DMS114 treated with DMSO at 0.1 percent for 48 hours (cell line): ENCODE results near the gene NDST3.
"Not testable (repeated sequence)": the region's sequence is repeated elsewhere in the genome, so short reads cannot be mapped to it uniquely, and the experiment has no call there.

Experiments
- DNase-seq: peaks from one replicate; lab custom pipeline; 2025; ENCODE audit not compliant: unreplicated experiment; lab: John Stamatoyannopoulos, UW

The NDST3 gene

DNA sequence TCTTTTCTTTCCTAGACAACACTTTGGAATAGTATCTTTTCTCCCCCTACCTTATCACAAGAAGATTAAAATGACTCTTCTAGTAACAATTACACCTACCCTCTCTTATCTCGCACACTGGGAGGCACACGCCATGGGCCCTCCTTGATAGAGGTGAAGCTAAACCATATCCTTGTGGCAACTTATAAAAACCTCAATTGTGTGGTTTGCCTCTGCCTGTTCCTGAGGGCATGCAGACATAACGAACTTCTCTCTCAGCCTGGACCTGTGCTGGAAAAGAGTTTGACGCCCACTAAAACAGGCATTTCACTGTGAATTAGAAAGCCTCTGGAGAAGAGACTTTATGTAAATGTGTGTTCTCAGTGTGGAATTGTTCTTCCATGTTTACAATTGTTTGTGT, 141.2 kb downstream of the NDST3 start:
- no peak for DNase-seq

DNA sequence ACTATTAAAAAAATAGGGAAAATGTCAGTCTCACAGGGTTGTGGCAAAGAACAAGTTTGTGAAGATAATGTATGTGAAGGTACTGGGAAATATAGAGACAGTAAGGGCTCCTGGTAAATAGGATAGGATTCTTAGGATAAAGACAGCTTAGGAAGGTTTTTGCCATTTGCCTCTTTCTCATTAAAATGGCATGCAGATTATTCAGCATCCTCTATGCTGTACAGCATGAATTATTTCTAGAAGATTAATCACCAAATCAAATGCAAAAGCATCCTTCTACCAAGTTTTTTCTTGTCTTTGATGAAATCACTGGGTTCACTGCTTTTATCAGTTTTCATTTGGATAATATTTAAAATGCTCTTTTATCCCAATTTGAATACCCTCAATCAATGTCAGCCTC, 142.8 kb downstream of the NDST3 start:
- no peak for DNase-seq

DNA sequence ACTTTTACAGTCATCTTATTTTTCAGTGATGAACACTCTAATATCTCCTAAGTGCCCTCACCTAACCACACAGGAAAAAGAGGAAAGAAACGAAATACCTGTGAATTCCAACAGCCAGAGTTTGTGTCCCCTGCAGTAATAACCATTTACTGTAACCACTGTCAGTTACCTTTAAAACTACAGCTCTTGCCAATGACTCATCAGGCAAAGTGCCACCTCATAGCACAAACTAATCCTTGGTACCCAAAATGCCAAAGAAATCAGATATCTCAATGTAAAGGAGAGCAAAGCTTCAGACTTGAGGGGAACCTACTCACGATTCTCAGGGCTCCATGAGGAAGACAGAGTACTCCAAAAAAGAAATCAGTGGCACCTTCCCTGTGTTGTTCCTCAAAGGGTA, 146.5 kb downstream of the NDST3 start:
- no peak for DNase-seq

DNA sequence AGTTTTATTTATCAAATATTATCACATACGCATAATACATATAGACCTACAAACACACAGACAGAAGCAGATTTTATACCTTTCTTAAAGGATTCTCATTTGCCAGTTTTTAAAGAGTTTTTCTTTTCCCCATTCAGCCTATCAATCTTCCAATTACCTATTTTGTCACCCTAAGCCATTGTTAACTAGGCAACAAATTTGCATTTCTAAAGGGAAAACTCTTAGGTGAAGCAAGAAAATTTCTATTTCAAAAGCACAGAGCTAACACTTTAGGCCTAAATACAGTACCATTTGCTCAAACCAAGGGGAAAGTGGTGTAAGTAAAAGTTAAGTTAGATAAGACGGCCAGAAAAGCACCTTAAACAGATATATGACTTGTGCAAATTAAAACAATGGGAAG, 156.6 kb downstream of the NDST3 start:
- DNase-seq = no peak

DNA sequence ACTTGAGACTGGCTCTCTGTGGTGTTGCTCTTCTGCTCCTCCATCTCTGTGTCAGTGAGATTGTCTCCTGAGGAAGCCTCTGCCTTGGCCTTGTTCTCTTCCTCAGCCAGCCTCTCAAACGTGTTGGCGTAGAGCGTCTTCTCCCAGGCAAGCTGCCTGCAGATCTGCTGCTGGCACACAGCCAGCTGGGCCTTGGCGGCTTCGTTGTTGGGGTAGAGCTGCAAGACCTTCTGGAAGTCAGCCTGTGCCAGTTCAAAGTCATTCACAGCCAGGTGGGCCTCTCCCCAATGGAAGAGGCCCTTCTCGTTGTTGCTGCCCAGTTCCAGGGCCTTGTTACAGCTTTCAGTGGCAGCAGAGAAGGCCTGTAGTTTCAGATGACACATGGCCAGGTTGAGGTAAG, 159.1 kb downstream of the NDST3 start:
- DNase-seq = no peak

DNA sequence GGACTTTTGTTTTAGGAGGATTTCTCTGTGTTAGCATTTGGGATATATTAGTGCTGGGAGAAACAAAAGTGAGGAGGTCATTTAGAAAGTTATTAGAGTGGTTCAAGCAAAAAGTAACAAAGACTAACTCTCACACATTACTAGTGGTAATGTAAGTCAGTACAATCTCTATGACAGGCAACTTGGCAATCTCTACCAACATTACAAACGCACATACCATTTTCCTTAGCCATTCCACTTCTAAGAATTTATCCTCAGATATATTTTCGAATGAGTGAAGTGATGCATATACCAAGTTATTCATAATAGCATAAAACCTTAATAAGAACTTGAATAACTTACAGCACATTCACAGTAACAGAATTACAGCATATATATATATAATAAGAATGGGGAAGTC, 172.3 kb downstream of the NDST3 start:
- DNase-seq = no peak

DNA sequence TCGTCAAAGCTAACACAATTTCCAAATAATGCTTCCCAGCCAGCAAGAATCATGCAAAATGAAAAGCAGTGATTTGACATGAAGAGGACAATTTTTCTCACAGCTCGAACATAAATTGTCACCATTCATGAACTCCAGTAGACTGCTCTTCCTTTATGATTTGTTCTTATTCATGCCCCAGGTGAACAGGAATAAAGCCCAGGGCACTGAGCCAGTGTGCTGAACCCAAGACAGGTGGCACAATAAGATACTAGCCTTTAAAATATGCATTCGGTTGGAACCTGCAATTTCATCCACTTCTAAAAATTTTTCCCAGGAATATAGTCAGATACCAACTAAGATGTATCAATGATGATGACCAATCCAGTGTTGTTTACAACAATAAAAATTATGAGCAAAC, 178.8 kb downstream of the NDST3 start:
- no peak for DNase-seq

DNA sequence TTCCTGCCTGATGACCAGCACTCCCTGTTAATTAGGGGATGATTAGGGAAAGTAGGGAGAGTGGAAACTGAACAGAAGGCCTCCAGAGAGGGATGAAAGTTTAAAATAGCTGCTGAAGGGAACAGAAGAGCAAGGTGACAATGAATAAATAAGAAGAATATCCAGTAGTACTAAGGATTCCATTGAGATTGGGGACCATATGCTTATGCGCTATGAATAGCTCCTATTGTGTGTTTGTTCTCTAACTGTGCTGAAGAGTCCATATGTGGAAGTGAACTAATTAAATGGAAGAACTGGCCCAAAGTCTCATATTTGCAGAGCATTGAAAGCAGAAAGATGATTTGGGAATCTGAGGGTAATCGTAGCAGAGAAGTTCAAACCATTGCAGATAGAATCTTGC, 181.5 kb downstream of the NDST3 start:
- DNase-seq = no peak

DNA sequence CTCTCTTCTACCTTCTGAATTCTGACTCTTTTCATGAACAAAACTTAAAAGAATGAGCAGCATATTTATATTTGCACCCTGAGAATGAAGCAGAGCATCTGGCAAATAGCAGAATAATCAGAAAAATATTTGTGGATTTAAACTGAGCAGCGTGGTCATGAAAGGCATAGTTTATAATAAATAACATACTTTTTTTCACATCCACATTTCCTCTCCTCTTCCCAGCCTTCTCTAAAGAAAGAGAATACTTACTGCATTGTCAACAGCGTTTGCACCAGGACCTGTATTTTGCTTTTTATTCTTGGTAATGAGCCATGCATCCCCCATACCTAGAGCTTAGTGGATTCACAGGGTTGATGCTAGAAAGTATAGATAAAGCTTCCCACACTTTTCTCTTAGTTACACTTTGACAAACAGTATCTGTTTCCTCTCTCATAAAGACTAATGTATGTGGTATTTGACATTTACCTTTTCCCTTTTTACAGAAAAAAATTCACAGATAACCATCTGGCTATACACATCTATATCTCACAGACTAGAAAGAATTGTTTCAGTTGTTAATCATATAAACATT, 187.0 kb downstream of the NDST3 start:
- no peak for DNase-seq

DNA sequence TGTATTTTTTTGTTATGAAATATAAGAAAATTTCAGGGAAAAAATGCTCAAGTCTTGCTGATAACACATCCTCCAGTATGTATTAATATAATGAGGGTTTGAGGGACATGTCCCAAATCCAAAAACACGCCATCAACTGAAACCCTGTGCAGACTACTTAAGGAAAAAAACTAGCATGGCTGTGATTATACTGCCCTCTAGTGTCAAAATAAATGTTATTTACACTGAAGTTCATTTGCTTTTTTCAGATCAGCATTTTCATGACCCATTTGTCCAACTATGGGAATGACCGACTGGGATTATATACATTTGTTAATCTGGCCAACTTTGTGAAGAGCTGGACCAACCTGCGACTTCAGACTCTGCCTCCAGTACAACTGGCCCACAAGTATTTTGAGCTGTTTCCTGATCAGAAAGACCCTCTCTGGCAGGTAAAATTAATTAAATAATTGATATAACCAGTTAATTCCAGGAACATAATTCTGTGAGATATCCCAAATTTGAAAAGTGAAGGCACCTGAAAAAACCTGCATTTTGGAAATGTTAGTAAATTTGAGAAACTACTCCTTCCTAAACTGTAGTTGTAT, 190.1 kb downstream of the NDST3 start:
- peak; percentile 41 for DNase-seq

DNA sequence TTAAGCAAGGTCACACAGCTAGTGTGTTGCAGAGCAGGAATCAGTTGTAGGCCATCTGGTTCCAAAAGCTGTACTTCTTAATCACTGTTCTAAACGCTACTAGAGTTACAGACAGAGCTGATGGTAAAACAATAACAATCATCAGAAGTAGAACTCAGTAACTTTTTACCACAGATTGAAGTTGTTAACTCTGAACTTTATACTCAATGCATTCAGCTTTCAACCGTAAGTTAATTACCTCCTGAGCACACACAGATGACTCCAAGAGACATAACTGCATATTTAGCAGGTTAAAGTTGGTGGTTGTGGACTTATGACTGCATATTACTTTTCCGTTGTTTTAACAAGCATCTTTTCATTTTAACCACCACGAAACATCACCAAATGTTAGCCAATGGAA, 191.2 kb downstream of the NDST3 start:
- no peak for DNase-seq

DNA sequence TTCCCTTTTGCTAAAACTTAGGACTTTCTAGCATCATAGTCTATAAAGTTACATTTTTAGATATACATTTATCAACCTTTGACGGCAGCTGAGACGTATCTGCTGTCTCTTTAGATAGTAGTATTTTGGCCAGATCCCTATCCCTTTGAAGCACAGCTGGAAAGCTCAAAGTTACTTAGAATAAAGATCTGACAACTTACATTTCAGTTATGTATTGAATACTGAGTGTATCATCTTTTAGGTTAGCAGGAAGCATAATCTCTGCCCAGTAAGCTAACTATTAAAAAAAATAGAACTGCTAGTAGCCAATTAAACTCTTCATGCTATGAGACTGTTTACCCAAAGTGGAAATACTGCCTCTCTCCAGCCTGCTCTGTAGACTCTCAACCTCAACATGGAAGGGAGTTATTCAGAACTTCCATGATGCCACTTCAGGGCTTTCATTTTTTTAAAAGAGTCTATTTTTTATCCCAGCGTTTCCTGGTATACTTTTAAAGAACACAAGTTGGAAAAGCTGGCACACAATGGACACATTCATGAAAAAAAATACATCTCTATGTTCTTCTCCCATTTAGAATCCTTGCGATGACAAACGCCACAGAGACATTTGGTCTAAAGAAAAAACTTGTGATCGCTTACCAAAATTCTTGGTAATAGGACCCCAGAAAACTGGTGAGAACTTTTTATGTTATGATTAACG, 192.2 kb downstream of the NDST3 start:
- DNase-seq = no peak

DNA sequence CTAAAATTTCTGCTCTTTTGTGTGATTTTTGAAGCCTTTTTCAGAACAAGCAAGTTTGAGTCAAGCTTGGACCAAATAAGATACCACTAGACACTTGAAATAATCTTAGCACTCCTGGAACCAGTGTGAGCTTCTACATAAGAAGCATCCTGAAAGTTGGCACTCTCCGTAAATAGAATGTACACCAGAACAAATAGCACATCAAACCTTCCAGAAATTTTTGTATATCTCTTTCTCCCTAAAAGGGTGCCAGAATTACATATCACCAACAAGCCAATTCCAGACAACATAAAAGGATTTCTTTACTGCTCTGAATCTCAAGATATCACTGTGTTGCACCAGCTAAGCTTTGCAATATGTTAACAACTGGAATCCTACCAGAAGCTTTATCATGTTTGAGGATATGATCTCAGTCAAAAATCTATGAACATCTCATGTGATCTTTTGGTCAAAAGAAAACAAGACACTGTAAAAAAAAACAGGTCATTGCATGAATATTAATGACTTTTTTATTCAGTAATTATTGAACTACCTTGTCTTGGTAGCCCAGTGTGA, 201.4 kb downstream of the NDST3 start:
- DNase-seq = no peak

DNA sequence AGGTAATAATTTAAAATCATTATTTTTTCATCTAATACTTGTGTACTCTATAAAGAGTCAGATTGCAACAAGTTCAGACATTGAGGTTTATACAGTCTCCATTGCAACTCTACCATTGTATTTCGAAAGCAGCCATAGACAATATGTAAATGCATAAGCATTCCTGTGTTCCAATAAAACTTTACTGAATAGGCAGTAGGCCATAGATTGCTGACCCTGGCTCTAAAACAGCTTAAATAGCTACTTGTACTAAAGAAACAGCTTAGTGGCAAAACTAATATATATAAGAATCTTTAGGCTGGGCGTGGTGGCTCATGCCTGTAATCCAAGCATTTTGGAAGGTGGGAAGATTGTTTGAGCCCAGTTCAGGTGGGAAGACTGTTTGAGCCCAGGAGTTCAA, 203.2 kb downstream of the NDST3 start:
- DNase-seq = no peak

DNA sequence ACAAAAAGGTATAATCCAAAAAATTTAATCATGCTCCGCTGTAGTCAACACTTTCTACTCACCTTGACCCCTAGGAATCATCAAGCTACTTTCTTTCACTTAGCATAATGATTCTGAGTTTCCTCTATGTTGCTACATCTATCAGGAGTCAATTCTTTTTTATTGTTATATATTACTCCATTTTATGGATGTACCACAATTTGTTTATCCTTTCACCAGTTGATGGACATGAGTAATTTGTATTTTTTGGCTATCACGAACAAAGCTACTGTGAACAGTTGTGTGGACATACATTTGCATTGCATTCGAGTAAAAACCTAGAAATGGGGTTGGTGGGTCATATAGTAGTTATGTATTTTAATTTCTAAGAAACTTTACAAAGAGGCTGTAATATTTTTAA, 215.6 kb downstream of the NDST3 start:
- no peak for DNase-seq

DNA sequence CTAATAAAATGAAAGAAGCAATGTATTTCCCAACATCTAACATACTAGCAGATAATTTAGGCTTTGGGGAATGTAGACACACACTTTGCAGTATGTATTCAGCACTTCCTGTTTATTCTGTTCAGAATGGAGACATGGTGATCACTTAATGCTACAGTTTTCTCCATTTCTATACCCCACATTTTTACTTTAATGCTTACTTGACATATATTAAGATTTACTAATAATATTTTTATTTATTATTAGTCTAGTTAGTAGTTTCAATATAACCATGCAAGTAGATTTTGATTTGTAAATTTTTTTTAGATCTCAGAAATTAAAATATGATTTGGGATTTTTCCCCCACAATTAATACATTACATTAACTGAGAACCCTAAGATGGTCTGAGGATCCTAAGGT, 220.1 kb downstream of the NDST3 start:
- DNase-seq = no peak

DNA sequence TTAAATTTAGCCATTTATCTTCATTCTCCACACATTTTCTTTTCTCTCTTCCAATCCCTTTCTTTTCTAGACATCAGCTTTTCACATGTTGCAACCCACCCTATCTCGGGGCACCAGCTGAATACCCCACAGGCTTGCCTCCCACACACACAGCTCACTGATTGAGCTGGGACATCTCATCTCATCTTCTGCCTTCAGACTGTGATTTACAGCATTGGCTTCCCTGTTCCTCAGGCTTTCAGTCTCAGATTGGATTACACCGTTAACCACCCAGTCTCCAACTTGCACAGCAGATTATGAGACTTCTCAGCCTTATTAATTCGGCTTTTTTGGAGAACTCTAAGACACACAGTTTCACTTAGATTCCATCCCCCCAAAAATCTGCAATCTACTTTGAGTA, 224.8 kb downstream of the NDST3 start:
- no peak for DNase-seq

DNA sequence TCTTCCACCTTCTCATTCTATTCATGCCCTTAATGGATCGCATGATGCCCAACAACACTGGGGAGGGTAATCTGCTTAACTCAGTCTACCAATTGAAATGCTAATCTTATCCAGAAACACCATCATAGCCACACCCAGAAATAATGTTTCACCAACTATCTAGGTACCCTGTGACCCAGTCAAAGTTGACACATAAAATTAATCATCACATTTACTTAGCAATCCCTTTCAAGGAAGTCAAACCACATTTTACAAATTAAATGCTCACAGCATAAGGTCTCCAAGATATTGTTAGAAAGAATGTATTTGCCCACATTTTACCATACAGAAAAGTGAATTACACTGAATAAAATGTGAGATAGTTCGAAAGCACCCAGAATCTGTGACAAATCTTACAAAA, 226.0 kb downstream of the NDST3 start:
- no peak for DNase-seq

DNA sequence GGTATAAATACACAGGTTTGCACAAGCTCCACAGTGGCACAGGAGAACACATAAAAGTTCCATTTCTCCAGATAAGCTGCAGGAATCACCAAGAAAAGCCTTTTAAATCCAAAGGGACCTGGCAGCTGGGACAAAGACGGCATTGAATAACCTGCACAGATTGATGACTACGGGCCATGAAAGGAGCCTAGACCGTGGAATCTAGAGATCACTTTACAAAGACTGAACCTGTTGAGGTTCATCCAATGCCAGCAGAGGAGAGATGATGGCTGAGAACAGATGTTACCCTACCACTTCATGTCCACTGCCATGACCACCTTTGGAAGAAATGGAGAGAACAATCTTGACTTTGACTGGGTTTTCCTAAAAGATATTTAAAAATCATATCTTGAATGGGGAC, 229.8 kb downstream of the NDST3 start:
- DNase-seq = no peak

DNA sequence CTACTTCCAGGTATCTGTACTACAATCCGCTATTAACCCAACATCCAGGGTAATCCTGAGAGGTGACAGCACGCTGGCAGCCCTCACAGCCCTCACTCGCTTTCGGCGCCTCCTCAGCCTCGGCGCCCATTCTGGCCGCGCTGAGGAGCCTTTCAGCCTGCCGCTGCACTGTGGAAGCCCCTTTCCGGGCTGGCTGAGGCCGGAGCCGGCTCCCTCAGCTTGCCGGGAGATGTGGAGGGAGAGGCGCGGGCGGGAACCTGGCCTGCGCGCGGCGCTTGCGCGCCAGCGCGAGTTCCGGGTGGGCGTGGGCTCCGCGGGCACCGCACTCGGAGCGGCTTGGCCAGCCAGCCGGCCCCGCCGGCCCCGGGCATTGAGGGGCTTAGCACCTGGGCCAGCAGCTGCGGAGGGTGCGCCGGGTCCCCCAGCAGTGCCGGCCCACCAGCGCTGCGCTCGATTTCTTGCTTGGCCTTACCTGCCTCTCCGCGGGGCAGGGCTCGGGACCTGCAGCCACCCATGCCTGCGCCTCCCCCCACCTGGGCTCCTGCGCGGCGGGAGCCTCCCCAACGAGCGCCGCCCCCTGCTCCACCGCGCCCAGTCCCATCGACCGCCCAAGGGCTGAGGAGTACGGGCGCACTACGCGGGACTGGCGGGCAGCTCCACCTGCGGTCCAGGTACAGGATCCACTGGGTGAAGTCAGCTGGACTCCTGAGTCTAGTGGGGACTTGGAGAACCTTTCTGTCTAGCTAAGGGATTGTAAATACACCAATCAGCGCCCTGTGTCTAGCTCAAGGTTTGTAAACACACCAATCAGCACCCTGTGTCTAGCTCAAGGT, 231.2 kb downstream of the NDST3 start:
- no peak for DNase-seq

DNA sequence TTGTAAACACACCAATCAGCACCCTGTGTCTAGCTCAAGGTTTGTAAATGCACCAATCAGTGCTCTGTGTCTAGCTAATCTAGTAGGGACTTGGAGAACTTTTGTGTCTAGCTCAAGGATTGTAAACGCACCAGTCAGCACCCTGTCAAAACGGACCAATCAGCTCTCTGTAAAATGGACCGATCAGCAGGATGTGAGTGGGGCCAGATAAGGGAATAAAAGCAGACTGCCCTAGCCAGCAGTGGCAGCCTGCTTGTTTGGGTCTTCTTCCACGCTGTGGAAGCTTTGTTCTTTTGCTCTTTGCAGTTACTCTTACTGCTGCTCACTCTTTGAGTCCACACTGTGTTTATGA, 231.8 kb downstream of the NDST3 start:
- DNase-seq = not testable (repeated sequence)

DNA sequence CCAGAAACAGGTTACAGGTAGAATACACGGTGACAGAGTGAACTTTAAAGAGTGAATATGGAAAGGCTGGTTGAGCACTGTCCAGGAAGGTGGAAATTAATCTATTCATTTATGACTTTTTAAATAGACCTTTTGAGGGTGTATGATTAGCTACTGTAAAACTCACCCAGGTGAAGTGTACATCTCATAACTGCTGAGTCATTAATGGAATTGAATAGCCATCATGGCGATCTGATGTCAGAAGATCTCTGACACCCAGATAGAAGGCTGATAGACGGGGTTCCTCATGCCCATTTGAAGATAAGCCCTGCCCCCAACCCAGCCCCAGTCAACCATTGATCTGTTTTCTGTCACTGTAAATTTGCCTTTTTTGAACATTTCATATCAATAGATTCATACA, 234.5 kb downstream of the NDST3 start:
- no peak for DNase-seq
